ENCODE measurements around the gene SPART. TPM values are rescaled to one million over a fixed set of nuclear protein-coding genes. Genes with fewer than 3 reads are reported as not detected.
"Not testable (repeated sequence)": the region's sequence is repeated elsewhere in the genome, so short reads cannot be mapped to it uniquely, and the experiment has no call there.

Gene SPART
- total RNA-seq, 1 donor from 2014 or later: 101 TPM

- no peak for DNase-seq (ENCODE audit: low spot score)
These were observed 8.8 kb upstream of the SPART start for GRCh38 chr13:36354842-36355623.

GRCh38 chr13:36353001-36353400, 6.8 kb upstream of the SPART start:
- no peak for DNase-seq (ENCODE audit: low spot score)

- DNase-seq (ENCODE audit: low spot score): no peak
These were observed 6.2 kb upstream of the SPART start for GRCh38 chr13:36352350-36352749.

GRCh38 chr13:36347531-36348210, 1.5 kb upstream of the SPART start:
- no peak for DNase-seq (ENCODE audit: low spot score)

GRCh38 chr13:36345438-36346221, 564 bp downstream of the SPART start:
- DNase-seq (ENCODE audit: low spot score): no peak

- DNase-seq (ENCODE audit: low spot score): no peak
These were observed 1.2 kb downstream of the SPART start for GRCh38 chr13:36344886-36345437.

GRCh38 chr13:36344173-36344572, 2.0 kb downstream of the SPART start:
- no peak for DNase-seq (ENCODE audit: low spot score)

GRCh38 chr13:36343766-36344165, 2.4 kb downstream of the SPART start:
- DNase-seq (ENCODE audit: low spot score): no peak

GRCh38 chr13:36342715-36343114, 3.5 kb downstream of the SPART start:
- no peak for DNase-seq (ENCODE audit: low spot score)

- no peak for DNase-seq (ENCODE audit: low spot score)
These were observed 4.5 kb downstream of the SPART start for GRCh38 chr13:36341718-36342117.

- no peak for DNase-seq (ENCODE audit: low spot score)
These were observed 6.5 kb downstream of the SPART start for GRCh38 chr13:36339600-36340155.

GRCh38 chr13:36337938-36338641, 8.1 kb downstream of the SPART start:
- no peak for DNase-seq (ENCODE audit: low spot score)

- no peak for DNase-seq (ENCODE audit: low spot score)
These were observed 13.2 kb downstream of the SPART start for GRCh38 chr13:36332986-36333385.

- not testable (repeated sequence) for DNase-seq (ENCODE audit: low spot score)
These were observed 13.9 kb downstream of the SPART start for GRCh38 chr13:36332255-36332654.

- no peak for DNase-seq (ENCODE audit: low spot score)
These were observed 14.9 kb downstream of the SPART start for GRCh38 chr13:36331280-36331679.

- no peak for DNase-seq (ENCODE audit: low spot score)
These were observed 16.8 kb downstream of the SPART start for GRCh38 chr13:36329361-36329760.

GRCh38 chr13:36328821-36329220, 17.4 kb downstream of the SPART start:
- DNase-seq (ENCODE audit: low spot score): no peak

- DNase-seq (ENCODE audit: low spot score): no peak
These were observed 20.3 kb downstream of the SPART start for GRCh38 chr13:36325912-36326311.

GRCh38 chr13:36324881-36325280, 21.3 kb downstream of the SPART start:
- DNase-seq (ENCODE audit: low spot score): not testable (repeated sequence)

GRCh38 chr13:36323951-36324566, 22.1 kb downstream of the SPART start:
- DNase-seq (ENCODE audit: low spot score): no peak

All from mesenteric fat pad (tissue), 1 donor.